Keratinocyte (primary cell): ENCODE results near the gene SLC25A42.

Source experiments
- EZH2 ChIP-seq: IDR thresholded peaks from one replicate; pipeline ENCODE4 v1.6.1; 2012; ENCODE audit warnings: inconsistent platforms, mild to moderate bottlenecking, low read length, moderate library complexity
- TF ChIP-seq, protein P1 (sequence below), 3 experiments: IDR thresholded peaks in 1 of 3; conservative IDR thresholded peaks in 1 of 3; optimal IDR thresholded peaks in 1 of 3; 2 replicates in 2 of 3; 3 replicates in 1 of 3; pipeline versions ENCODE3 to v1.5.1; 2011; ENCODE audit warnings: low read length in 3 of 3, mild to moderate bottlenecking in 3 of 3, moderate library complexity in 2 of 3, control low read depth in 1 of 3, inconsistent platforms in 1 of 3; ENCODE audit not compliant: insufficient read depth in 2 of 3; ENCODE audit errors: extremely low read depth in 1 of 3

DNA sequence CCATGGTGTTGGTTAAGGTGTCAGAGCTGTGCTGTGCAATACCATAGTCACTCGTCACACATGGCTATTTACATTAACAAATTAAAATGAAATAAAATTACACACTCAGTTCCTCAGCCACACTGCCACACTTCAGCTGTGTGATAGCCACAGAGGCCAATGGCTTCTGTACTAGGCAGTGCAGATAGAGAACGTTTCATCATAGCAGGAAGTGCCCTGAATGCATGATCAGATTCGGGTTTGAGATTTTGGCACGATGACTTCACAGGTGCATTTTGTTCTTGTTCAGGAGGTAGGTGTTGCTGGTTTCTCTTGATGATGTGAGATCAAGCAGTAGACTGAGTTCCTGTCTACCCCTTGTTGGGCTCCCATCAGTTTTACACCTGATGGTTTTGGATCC is 23.9 kb upstream of the SLC25A42 start:
- TF ChIP-seq, protein P1, sequence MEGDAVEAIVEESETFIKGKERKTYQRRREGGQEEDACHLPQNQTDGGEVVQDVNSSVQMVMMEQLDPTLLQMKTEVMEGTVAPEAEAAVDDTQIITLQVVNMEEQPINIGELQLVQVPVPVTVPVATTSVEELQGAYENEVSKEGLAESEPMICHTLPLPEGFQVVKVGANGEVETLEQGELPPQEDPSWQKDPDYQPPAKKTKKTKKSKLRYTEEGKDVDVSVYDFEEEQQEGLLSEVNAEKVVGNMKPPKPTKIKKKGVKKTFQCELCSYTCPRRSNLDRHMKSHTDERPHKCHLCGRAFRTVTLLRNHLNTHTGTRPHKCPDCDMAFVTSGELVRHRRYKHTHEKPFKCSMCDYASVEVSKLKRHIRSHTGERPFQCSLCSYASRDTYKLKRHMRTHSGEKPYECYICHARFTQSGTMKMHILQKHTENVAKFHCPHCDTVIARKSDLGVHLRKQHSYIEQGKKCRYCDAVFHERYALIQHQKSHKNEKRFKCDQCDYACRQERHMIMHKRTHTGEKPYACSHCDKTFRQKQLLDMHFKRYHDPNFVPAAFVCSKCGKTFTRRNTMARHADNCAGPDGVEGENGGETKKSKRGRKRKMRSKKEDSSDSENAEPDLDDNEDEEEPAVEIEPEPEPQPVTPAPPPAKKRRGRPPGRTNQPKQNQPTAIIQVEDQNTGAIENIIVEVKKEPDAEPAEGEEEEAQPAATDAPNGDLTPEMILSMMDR (optimal IDR thresholded peaks at IDR 0.05 in 1 of 3, IDR thresholded peaks at IDR 0.05 in 1 of 3, conservative IDR thresholded peaks at IDR 0.05 in 1 of 3; ENCODE audit: extremely low read depth in 1 of 3, insufficient read depth in 2 of 3, low read length in 3 of 3): no peak
- TF ChIP-seq EZH2: no peak
